Smooth muscle cell (in vitro differentiated cells): ENCODE data around the gene RDH5. TPM values are rescaled to one million over a fixed set of nuclear protein-coding genes. Genes with fewer than 3 reads are reported as not detected.
A peak's percentile ranks its signal among the peaks of the same experiment; 100 is the strongest.

Source experiments
- DNase-seq: peaks from one replicate; lab custom pipeline; 2025; ENCODE audit not compliant: unreplicated experiment; lab: John Stamatoyannopoulos, UW
- H2AFZ ChIP-seq: fragments of 200-600 bp; sonication (generic); 2 replicates; pipeline ENCODE4 v1.6.0; 2016; ENCODE audit warnings: antibody characterized with exemption, low read depth, mild to moderate bottlenecking
- H3F3A ChIP-seq: fragments of 200-600 bp; sonication (generic); 2 replicates; pipeline ENCODE4 v1.6.0; 2017; ENCODE audit warnings: antibody characterized with exemption, low read depth
- H3K27ac ChIP-seq: fragments of 200-600 bp; sonication (generic); 2 replicates; pipeline ENCODE4 v1.5.1; 2016; ENCODE audit warnings: low read depth, mild to moderate bottlenecking
- H3K27me3 ChIP-seq: fragments of 200-600 bp; sonication (generic); 2 replicates; pipeline ENCODE4 v1.6.1; 2016; ENCODE audit warnings: low read depth, mild to moderate bottlenecking
- H3K36me3 ChIP-seq: fragments of 200-600 bp; sonication (generic); 2 replicates; pipeline ENCODE4 v1.5.1; 2016; ENCODE audit warnings: low read depth
- H3K4me1 ChIP-seq: fragments of 200-600 bp; sonication (generic); 2 replicates; pipeline ENCODE4 v1.5.1; 2016; ENCODE audit warnings: low read depth
- H3K4me2 ChIP-seq: fragments of 200-600 bp; sonication (generic); 2 replicates; pipeline ENCODE4 v1.6.0; 2016; ENCODE audit warnings: mild to moderate bottlenecking
- H3K4me3 ChIP-seq: fragments of 200-600 bp; sonication (generic); 2 replicates; pipeline ENCODE4 v1.5.1; 2016; ENCODE audit warnings: mild to moderate bottlenecking
- H3K79me2 ChIP-seq: fragments of 200-600 bp; sonication (generic); 2 replicates; pipeline ENCODE4 v1.6.0; 2016; ENCODE audit warnings: low read depth, mild to moderate bottlenecking
- H3K9ac ChIP-seq: fragments of 200-600 bp; sonication (generic); 2 replicates; pipeline ENCODE4 v1.6.0; 2016; ENCODE audit warnings: low read depth
- H3K9me3 ChIP-seq: fragments of 200-600 bp; sonication (generic); replicated peaks from 2 replicates; pipeline ENCODE4 v1.5.1; 2016; ENCODE audit warnings: low read depth
- H4K20me1 ChIP-seq: fragments of 200-600 bp; sonication (generic); 2 replicates; pipeline ENCODE4 v1.6.0; 2016; ENCODE audit warnings: low read depth
- CTCF ChIP-seq: fragments of 200-600 bp; sonication (generic); IDR thresholded peaks from 2 replicates; pipeline ENCODE4 v1.5.1; 2017; ENCODE audit warnings: borderline replicate concordance, mild to moderate bottlenecking, antibody characterized with exemption; ENCODE audit not compliant: insufficient read depth, poor library complexity, severe bottlenecking
- WGBS: methylation state at CpG from one replicate; pipeline ENCODE4 v1.1.7; 2016; ENCODE audit warnings: low lambda C conversion rate; 5-methylcytosine and 5-hydroxymethylcytosine counted together
- polyA plus RNA-seq: library from polyadenylated mRNA; unstranded; fragments of >200 nt; fragmentation: Nextera tagmentation; extraction: Ambion mirVana; gene quantifications from 2 replicates; pipeline ENCODE4 v1.2.1, GENCODE V29; 2016
- total RNA-seq: library from RNA; depleted of rRNA; stranded (reverse); fragments of >200 nt; gene quantifications from 2 replicates; pipeline ENCODE4 v1.2.3, GENCODE V29; 2014

Gene RDH5
- total and polyA plus RNA-seq, 2 experiments from 2014 or later, result 3.7 TPM; not detected in 1

DNA sequence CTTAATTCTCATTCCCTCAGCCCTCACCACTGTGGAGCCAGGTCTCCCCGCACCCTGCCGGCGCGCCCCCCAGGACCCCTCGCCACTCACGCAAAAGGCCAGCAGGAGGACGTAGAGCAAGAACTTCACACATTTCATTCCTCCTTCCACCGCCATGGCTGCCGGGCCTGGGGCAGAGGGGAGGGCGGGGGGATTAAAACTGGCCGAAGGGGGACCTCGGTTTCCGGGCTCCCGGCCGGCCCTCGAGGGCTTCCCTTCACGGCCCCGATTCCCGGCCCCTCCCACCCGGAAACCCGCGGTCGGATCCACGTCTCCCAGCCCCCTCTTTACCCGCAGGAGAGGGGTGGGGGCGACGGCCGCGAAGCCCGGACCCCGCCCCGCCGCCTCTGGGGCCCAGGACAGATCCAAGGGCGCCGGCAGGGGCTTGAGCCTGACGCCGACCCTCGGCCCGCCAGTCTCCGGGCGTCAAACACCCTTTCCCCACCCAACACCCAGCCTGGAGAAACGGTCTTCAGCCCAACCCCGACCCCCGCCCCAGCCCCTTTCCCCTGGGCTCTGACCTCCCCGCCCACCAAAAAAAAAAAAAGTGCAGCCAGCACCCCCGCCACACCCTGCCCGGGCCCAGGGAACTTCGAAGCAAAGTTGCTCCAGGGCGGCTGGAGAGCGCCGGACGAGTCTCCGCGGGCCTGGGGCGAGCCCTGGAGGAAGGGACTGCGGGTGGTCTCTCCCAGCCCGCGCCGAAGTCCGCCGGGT is 8.2 kb downstream of the RDH5 start:
- Histone ChIP-seq H4K20me1 (peaks cover 51% of the 10 kb centered on the region), H3K79me2 (peaks cover 46% of the 10 kb centered on the region), H3K27ac (peak overlapping the region; percentile 98), H3F3A (peaks cover 42% of the 10 kb centered on the region), H3K4me2 (peak overlapping the region; percentile 93), H3K9ac (peak overlapping the region; percentile 94), H3K9me3 (no peaks in the 10 kb centered on the region), H2AFZ (no peak overlapping the region), H3K36me3 (peaks cover 3% of the 10 kb centered on the region), H3K4me3 (peak overlapping the region; percentile 97), H3K27me3 (no peaks in the 10 kb centered on the region), H3K4me1 (peaks cover 17% of the 10 kb centered on the region)
- TF ChIP-seq CTCF, result no peak
- 0% methylated on average over 7 of the region's 61 CpGs for WGBS
- DNase-seq, result peak; percentile 45

- peaks cover 46% of the 10 kb centered on the region for H3K79me2 ChIP-seq
- H3K36me3 ChIP-seq, result peaks cover 3% of the 10 kb centered on the region
- DNase-seq, result peak; percentile 78
Observed at GRCh38 chr12:55728939-55729818, 9.0 kb downstream of the RDH5 start, which contains the start of gene CD63. CD63 (minus strand) TSS chr12:55729009; CDS start chr12:55728341, 668 bp downstream.

More at GRCh38 chr12:55728939-55729818, 9.0 kb downstream of the RDH5 start, which contains the start of gene CD63:
- H3K9me3 ChIP-seq, result no peaks in the 10 kb centered on the region
- H4K20me1 ChIP-seq, result peaks cover 42% of the 10 kb centered on the region
- WGBS, result 0% methylated on average over 37 of the region's 61 CpGs
- peaks cover 17% of the 10 kb centered on the region for H3K4me1 ChIP-seq
- no peak for TF ChIP-seq CTCF
- peak within 1 kb of the TSS; percentile 47 for H2AFZ ChIP-seq
- H3K4me3 ChIP-seq, result peak within 1 kb of the TSS; percentile 97
- H3K9ac ChIP-seq, result peak within 1 kb of the TSS; percentile 94
- H3F3A ChIP-seq, result peaks cover 37% of the 10 kb centered on the region
- H3K27me3 ChIP-seq, result no peaks in the 10 kb centered on the region
- peak within 1 kb of the TSS; percentile 98 for H3K27ac ChIP-seq
- H3K4me2 ChIP-seq, result peak within 1 kb of the TSS; percentile 93
